HL-60 (cell line): ENCODE results near the gene DLG5.

ENCODE experiments used
- DNase-seq, 2 experiments: peaks; one replicate each; pipeline ENCODE4 v3.0.0-alpha.2; 2010 to 2020; ENCODE audit warnings: low read depth in 1 of 2, low spot score in 1 of 2
- H3K27ac ChIP-seq: fragments of 250-450 bp; sonication (Bioruptor Pico); replicated peaks from 2 replicates; pipeline ENCODE4 v1.5.1; 2020; ENCODE audit warnings: mild to moderate bottlenecking, moderate library complexity
- H3K27me3 ChIP-seq: fragments of 250-450 bp; sonication (Bioruptor Pico); 2 replicates; pipeline ENCODE4 v1.5.1; 2021; ENCODE audit warnings: mild to moderate bottlenecking, moderate library complexity; ENCODE audit not compliant: insufficient read depth, poor library complexity, severe bottlenecking
- H3K4me3 ChIP-seq: replicated peaks from 2 replicates; pipeline ENCODE4 v1.5.1; 2011; ENCODE audit warnings: mild to moderate bottlenecking, control low read depth, low read length; ENCODE audit not compliant: insufficient read depth
- GABPA ChIP-seq: IDR thresholded peaks from 2 replicates; pipeline ENCODE4 v1.6.1; 2012; ENCODE audit warnings: low read depth
- POLR2AphosphoS5 ChIP-seq: IDR thresholded peaks from 2 replicates; pipeline ENCODE4 v1.6.1; 2012; ENCODE audit warnings: low read depth
- SPI1 ChIP-seq: IDR thresholded peaks from 2 replicates; pipeline ENCODE4 v1.6.1; 2012; ENCODE audit warnings: low read depth, mild to moderate bottlenecking, borderline replicate concordance
- TF ChIP-seq, protein P1 (sequence below): IDR thresholded peaks from one replicate; pipeline ENCODE4 v1.5.1; 2011; ENCODE audit warnings: low read length, control low read depth, inconsistent platforms; ENCODE audit not compliant: insufficient read depth
- TF ChIP-seq, protein P2 (sequence below): IDR thresholded peaks from 2 replicates; pipeline ENCODE4 v1.6.1; 2012; ENCODE audit warnings: low read depth; ENCODE audit not compliant: insufficient replicate concordance

Gene DLG5

DNA sequence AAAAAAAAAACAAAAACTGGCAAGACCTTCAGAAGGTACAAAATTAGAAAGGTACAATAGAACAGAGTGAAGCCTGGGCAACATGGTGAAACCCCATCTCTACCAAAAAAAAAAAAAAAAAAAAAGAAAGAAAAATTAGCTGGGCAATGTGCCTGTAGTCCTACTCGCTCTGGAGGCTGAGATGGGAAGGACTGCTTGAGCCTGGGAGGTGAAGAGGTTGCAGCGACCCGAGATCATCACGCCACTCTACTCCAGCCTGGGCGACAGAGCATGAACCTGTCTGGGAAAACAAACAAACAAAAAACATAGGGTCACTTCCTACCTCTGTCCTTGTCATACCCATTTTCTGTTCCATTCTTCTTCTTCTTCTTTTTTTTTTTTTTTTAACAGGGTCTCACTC, 45.6 kb upstream of the DLG5 start:
- TF ChIP-seq GABPA (no peak), SPI1 (no peak), POLR2AphosphoS5 (no peak)
- TF ChIP-seq, protein P1, sequence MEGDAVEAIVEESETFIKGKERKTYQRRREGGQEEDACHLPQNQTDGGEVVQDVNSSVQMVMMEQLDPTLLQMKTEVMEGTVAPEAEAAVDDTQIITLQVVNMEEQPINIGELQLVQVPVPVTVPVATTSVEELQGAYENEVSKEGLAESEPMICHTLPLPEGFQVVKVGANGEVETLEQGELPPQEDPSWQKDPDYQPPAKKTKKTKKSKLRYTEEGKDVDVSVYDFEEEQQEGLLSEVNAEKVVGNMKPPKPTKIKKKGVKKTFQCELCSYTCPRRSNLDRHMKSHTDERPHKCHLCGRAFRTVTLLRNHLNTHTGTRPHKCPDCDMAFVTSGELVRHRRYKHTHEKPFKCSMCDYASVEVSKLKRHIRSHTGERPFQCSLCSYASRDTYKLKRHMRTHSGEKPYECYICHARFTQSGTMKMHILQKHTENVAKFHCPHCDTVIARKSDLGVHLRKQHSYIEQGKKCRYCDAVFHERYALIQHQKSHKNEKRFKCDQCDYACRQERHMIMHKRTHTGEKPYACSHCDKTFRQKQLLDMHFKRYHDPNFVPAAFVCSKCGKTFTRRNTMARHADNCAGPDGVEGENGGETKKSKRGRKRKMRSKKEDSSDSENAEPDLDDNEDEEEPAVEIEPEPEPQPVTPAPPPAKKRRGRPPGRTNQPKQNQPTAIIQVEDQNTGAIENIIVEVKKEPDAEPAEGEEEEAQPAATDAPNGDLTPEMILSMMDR: no peak
- TF ChIP-seq, protein P2, sequence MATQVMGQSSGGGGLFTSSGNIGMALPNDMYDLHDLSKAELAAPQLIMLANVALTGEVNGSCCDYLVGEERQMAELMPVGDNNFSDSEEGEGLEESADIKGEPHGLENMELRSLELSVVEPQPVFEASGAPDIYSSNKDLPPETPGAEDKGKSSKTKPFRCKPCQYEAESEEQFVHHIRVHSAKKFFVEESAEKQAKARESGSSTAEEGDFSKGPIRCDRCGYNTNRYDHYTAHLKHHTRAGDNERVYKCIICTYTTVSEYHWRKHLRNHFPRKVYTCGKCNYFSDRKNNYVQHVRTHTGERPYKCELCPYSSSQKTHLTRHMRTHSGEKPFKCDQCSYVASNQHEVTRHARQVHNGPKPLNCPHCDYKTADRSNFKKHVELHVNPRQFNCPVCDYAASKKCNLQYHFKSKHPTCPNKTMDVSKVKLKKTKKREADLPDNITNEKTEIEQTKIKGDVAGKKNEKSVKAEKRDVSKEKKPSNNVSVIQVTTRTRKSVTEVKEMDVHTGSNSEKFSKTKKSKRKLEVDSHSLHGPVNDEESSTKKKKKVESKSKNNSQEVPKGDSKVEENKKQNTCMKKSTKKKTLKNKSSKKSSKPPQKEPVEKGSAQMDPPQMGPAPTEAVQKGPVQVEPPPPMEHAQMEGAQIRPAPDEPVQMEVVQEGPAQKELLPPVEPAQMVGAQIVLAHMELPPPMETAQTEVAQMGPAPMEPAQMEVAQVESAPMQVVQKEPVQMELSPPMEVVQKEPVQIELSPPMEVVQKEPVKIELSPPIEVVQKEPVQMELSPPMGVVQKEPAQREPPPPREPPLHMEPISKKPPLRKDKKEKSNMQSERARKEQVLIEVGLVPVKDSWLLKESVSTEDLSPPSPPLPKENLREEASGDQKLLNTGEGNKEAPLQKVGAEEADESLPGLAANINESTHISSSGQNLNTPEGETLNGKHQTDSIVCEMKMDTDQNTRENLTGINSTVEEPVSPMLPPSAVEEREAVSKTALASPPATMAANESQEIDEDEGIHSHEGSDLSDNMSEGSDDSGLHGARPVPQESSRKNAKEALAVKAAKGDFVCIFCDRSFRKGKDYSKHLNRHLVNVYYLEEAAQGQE: no peak
- Histone ChIP-seq H3K27me3 (no peaks in the 10 kb centered on the region), H3K4me3 (no peak overlapping the region), H3K27ac (no peak overlapping the region)
- no peak for DNase-seq

DNA sequence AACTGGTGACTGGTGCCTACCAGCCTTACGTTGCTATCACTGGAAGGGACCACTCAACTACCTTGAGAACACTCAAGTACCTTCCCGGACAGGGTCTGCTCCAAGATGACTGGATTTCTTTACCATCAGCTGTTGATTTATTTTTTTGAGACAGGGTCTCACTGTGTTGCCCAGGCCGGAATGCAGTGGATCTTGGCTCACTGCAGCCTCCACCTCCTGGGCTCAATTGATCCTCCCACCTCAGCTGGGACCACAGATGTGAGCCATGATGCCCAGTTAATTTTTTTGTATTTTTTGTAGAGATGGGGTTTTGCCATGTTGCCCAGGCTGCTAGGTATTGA, 45.2 kb upstream of the DLG5 start:
- H3K4me3 ChIP-seq: no peak overlapping the region
- H3K27me3 ChIP-seq: no peaks in the 10 kb centered on the region
- TF ChIP-seq GABPA: no peak
- TF ChIP-seq, protein P2: no peak
- no peak for TF ChIP-seq POLR2AphosphoS5
- TF ChIP-seq SPI1: no peak
- TF ChIP-seq, protein P1: no peak
- H3K27ac ChIP-seq: peak overlapping the region; percentile 18; the same call in 1 of the 2 replicates
- no peak for DNase-seq

DNA sequence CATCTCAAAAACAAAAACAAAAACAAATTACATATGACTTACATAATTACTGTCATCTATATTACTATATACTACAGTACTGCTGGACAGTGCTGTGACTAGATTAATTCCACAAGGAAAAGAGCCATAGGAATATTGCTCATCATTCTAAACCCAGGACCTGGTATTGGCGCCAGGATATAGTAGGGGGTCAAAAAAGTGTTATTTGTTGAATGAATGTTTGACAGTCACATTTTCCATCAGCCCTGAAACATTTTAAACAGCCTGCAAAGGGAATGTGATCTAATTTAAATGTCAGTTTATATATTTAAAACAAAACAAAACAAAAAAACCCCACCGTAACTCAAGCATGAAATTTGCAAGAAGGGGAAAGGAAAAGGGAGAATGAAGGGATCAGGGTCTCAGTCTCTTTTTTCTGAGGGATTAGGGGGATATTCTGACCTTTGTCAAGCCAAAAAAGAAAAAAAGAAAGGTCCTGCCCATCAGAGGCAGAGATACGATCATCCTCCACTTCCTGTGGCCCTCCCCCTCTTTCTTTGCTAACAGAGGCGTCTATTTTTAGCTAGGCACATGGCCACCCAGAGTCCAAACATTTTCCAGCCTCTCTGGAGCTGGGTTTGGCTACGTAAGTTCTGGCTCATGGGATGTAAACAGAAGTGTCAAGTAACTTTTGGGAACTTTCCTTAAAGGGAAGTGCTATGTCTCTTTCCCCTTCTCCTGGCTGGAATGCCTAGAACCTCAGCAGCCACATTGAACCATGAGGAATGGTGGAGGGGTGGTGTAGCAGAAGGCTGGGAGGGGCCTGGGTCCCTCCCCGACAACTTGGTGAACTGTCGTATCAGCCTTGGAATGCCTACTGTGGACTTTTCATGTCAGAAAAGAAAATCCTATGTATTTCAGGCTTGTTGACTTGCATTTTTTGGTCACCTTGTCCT, 44.6 kb upstream of the DLG5 start:
- Histone ChIP-seq H3K27me3 (no peaks in the 10 kb centered on the region), H3K4me3 (no peak overlapping the region), H3K27ac (peak overlapping the region; percentile 18; the same call in 1 of the 2 replicates)
- DNase-seq: peak; percentile 2 to 28
- no peak for TF ChIP-seq POLR2AphosphoS5
- TF ChIP-seq SPI1: no peak
- TF ChIP-seq, protein P2: no peak
- no peak for TF ChIP-seq GABPA
- TF ChIP-seq, protein P1: no peak
